GM10266 (cell line): ENCODE measurements around the gene RILP.
A peak's percentile ranks its signal among the peaks of the same experiment; 100 is the strongest.
"Not testable (repeated sequence)": the region's sequence is repeated elsewhere in the genome, so short reads cannot be mapped to it uniquely, and the experiment has no call there.

Experiments used
- DNase-seq: peaks from one replicate; pipeline ENCODE4 v3.0.0; 2012; ENCODE audit errors: extremely low spot score
- TF ChIP-seq, protein P1 (sequence below): IDR thresholded peaks from 2 replicates; pipeline ENCODE4 v1.5.1; 2012; ENCODE audit warnings: mild to moderate bottlenecking, low read depth; ENCODE audit not compliant: control insufficient read depth, insufficient read depth; ENCODE audit errors: missing control alignments

Gene RILP

DNA sequence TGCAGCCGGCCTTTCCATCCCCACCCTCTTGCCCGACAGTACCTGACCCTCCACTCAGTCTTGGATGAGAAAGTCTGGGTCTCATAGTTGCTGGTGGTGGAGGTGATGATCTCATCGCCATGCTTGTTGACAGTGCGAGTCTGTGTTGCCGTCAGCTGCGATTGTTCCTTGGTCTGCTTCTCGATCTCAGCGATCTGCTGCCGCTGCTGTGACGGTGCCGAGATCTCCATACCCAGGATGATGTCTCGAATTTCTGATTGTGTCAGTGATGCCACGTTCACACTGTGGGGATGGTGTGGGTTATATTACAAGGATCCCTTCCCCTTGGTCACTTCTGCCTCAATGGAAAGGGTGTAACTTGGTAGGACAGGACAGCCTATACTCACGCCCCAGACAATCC, 4.1 kb upstream of the RILP start:
- TF ChIP-seq, protein P1, sequence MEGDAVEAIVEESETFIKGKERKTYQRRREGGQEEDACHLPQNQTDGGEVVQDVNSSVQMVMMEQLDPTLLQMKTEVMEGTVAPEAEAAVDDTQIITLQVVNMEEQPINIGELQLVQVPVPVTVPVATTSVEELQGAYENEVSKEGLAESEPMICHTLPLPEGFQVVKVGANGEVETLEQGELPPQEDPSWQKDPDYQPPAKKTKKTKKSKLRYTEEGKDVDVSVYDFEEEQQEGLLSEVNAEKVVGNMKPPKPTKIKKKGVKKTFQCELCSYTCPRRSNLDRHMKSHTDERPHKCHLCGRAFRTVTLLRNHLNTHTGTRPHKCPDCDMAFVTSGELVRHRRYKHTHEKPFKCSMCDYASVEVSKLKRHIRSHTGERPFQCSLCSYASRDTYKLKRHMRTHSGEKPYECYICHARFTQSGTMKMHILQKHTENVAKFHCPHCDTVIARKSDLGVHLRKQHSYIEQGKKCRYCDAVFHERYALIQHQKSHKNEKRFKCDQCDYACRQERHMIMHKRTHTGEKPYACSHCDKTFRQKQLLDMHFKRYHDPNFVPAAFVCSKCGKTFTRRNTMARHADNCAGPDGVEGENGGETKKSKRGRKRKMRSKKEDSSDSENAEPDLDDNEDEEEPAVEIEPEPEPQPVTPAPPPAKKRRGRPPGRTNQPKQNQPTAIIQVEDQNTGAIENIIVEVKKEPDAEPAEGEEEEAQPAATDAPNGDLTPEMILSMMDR: no peak
- DNase-seq: no peak

DNA sequence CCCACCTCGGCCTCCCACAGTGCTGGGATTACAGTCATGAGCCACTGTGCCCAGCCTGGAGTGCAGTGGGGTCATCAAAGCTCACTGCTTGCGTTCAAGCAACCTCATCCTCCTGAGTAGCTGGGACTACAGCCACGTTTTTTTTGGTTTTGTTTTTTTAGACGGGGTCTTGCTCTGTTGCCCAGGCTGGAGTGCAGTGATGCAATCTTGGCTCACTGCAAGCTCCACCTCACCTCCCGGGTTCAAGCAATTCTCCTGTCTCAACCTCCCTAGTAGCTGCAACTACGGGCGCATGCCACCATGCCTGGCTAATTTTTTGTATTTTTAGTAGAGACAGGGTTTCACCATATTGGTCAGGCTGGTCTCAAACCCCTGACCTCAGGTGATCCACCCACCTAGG, 3.1 kb upstream of the RILP start:
- DNase-seq: not testable (repeated sequence)

DNA sequence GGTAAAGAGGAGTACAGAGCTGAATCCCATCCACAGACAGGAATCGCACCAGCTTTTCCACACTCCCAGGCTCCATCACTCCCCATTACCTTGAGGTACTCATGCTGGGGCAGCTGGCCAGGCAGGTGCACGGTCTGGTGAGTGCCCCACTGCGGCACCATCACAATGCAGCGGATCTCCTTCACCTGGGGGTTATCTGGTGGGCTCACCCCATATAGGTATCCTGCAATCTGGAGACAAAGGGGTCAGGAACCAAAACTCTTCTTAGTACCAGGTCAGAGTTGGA, 1.8 kb upstream of the RILP start:
- no peak for DNase-seq
- TF ChIP-seq, protein P1: no peak

DNA sequence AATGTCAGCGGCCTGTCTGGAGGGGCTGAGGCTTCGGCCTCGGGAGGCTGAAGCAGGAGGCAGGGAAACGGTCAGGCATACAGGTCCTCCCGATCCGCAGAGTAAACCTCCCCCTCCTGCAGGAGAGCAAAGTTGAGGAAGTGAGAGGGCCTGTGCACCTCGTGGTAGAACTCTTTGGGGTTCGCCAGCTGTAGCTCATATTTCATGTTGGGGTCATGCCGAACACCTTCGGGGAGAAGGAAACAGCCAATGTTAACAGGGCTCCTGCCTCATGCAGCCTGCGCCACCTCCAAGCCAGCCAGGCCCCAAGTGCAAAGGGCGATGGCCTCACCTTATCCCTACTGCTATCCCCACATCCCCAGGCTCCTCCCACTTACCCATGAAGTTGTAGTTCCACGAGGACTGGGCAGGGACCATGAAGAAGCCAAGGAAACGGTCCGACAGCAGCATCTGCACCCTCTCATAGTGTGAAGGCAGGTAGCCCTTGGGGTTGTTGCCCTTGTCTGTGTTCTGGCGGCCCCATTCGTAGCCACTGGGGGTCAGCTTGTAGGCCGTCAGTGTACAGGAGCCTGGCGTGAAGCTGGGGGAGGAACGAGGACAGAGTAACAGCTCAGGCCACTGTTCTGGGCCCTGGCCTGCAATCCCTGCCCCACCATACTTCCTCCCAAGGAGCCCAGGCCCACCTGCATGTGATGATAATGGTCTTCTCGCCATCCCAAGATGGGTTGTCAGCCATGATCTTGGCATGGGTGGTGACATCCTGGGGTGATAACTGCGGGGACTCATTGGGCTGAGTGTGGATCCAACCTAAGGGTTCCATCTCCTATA, 1.3 kb upstream of the RILP start:
- TF ChIP-seq, protein P1: no peak
- DNase-seq: no peak

DNA sequence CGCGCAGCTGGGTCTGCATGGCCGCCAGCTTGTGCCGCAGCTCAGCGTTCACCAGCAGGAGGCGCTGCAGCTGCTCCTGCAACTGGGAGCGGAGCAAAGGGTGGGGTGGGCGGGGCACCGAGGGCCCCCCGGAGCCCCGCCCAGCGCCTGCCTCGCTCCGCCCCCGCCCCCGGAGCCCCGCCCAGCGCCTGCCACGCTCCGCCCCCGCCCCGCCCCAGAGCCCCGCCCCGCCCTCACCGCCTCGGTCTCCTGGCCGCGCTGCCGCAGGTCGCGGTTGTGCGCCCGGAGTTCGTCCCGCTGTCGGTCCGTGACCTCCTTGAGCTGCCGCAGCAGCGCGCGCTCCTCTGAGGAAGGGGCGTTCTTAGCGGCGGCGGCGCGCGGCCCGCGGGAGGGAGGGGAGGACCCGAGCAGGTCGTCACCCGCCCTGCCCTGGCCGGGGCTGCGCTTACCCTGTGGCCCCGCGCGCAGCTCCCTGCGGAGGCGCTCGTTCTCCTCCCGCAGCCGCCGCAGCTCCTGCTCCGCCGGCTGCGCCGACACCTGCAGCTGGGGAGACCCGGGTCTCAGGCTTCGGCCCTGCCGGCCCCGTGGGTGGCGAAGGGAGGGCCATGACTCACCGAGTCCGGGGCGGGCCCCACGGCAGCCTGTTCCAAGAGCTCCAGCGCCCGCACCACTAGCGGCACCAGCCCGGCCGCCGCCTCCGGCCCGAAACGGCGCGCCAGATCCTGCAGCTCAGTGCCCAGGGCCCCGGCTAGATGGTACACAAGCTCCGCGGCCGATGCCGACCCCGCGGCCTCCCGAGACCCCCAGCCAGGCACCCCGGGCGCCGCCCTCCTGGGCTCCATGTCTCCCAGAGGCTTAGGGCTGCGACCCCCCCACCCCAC, 463 bp downstream of the RILP start:
- peak; percentile 99 for DNase-seq
- TF ChIP-seq, protein P1: peak; percentile 100

DNA sequence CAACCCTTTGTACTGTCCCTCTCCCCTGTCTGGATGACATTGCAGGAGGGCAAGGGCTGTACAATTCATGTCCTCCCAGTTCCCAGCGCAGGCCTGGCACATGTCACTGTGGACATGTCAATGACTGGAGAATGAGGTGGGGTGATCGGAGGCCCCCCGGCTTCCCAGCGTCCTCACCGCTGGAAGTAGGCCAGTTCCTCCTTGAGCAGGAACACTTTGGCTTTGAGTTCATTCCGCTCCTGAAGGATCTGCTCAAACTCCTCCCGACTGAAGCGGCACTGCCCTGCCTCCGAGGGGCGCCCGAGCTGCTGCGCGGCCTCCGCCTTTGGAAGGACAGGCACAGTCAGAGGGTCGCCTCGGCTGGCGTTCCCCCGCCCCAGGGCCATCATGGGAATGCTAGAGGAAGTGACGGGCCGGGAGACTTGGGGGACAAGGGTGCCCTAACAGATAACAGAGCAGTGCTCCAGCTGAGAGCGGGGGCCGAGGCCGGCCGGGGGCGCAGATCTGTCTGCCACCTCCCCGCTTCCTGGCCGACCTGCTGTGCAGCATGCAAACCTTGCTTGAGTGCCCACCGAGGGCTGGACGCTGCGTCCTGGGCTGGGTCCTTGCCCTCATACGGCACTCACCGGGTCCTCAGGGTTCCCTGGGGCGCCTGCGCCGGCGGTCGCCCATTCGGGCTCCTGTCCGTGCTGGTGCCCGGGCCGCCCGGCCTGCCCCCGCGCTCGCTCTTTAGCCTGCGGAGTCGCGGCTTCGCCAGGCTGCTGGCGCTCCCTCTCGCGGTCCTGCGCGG, 1.3 kb downstream of the RILP start:
- TF ChIP-seq, protein P1: peak; percentile 22
- no peak for DNase-seq

DNA sequence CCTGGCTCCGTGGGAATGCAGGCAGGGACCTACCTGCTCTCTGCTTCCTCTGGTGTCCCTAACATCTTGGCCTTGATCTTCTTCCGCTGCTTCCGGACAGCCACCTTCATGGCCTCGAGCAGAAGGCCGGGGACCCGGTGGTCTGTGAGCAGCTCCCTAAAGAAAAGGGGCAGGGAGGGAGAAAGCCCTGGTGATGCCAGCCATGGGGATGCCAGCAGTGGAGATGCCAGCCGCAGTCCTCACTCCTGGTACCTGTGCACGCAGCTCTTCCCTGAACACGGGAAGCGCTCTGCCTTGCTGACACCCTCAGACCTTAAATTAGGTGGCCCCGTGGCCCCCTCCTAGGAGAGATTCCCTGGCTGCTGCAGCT, 1.9 kb downstream of the RILP start:
- TF ChIP-seq, protein P1: no peak
- DNase-seq: no peak
